ENCODE measurements around the gene RBBP7.

Gene RBBP7

DNA sequence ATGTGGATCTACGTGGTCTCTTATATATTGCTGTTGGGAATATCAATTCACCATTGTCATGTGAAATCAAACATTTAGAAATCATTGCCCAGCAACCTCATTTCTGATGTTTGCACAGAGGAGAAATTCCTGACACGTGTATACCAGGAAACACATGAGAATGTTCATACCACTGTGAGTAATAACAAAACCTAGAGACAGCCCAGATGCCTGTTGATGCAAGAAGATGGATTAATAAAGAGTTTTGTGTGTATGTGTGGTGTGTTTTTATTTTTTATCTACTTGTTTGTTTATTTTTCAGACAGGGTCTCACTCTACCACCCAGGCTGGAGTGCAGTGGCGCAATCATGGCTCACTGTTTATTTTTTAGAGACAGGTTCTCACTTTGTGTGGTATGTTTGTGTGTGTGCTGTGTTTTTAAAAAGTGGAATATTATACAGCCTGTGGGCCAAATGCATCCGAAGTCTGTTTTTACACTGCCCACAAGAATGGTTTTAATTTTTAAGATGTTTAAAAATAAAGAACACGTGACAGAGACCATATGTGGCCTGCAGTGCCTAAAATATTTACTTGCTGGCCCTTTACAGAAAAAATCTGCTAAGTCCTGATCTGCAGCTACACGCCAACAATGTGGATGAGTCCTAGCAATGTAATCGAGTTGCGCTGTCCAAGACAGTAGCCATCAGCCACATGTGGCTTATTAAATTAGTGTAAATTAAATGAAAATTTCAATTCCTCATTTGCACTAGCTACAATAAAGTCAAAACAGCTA lies 44.7 kb downstream of the RBBP7 start:
- no peak for DNase-seq (ENCODE audit: low read depth)

DNA sequence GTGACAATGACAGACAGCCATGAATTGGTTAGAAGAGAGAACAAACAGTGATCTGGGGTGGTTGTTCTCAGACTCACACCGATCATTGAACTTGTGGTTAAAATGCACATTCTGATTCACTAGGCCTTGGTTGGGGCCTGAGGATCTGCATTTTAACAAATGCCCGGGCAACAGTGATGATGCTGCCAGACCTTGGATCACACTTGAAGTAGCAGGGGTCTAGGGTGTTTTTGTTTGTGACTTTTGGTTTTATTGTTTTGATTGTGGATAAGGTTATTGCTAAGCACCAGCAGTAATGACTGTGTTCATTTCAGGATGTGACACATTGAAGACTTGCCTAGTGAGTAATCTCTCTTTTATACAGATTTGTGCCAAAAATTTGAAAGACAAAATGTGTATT lies 47.4 kb downstream of the RBBP7 start:
- no peak for DNase-seq (ENCODE audit: low read depth)

DNA sequence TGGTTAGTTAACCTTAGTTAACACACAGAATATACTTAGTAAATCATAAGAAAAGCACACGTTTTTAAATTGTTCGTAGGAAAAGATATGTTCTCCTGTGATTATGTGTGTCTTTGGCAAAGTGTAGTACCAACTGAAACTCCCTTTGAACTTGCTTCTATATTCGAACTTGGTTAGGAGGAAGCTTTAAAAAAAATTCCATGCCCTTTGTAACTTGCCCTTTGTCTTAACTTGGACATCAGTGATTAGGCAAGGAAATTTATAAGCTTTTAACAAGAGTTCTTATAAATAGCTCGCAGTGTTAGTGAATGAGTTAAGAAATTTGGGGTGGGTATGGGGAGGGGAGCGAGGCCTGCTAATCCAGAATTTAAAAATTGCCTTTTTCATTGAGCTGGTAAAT lies 50.5 kb downstream of the RBBP7 start:
- DNase-seq (ENCODE audit: low read depth), result no peak

DNA sequence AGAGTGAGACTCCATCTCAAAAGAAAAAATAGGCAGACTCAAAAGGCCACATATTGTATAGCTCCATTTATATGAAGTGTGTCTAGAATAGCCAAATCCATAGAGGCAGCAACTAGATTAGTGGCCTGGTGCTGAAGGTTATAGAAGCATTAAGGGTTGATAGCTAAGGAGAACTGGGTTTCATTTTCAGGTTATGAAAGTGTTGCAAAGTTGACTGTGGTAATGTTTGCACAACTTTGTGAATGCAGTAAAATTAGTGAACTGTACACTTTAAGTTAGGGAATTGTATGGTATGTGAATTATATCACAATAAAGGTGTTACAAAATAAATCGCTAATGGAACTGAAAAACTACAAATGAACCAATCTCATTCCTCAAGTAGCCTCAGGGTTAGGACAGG lies 55.6 kb downstream of the RBBP7 start:
- no peak for DNase-seq (ENCODE audit: low read depth)

DNA sequence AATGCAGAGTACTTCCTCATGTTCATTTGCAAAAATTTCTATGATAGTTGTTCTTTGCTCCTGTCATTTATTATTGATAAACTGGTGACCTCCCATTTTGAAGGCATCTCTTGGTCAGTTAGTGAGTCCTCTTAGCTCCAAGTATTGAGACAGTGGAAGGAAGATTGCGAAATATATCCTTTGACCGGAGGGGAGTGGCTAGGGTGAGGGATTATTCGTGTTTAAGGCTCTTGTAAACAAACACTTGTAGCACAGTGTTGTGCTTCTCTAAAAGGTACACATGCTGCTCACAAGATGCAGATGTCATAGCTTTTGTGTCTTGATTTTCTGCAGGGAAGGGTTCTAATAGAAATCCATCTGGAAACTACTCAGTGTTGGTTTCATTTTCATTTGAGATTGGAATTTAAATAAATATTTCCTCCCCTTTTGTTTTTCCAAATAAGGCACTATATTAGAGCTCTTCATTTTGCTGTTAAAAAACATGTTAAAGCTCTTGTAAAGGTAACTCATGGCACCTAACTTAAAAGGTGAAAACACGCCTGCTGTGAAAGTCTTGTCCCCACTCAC lies 62.1 kb downstream of the RBBP7 start:
- DNase-seq (ENCODE audit: low read depth), result no peak

DNA sequence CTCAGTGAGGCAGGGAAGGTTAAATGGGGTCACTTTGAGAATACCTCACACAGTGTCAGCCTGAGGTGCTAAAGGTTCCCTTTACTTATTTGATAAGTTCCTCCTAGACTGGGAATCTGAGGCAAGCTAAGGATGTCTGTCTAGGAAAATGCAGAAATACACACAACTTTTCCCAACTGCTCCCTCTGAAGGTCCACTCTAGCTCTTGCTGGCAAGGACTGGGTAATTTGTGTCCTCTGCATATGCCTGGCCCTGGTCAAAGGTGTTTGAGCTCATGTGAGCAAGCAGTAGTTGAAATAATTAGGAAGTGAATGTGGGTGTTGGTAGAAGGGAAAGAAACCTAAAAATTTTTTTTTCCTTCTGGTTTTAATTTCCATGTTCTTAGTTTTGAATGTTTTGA lies 62.6 kb downstream of the RBBP7 start:
- no peak for DNase-seq (ENCODE audit: low read depth)

DNA sequence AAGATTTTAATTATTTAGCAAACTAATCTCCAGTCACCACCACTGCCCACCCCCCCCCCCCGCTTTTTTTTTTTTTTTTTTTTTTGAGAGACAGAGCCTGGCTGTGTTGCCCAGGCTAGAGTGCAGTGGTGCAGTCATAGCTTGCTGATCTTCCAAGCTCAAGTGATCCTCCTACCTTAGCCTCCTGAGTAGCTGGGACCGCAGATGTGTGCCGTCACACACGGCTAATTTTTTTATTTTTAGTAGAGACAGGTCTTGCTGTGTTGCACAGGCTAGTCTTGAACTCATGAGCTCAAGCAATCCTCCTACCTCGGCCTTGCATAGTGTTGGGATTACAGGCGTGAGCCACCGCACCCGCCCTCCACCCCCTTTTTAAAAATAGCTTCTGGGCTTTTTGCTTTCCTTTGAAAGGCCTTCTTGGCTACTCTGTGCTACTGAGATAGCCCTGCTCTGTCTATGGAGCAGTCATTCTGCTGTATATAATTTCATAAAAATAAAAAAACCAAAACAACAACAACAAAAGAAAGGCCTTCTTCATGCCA lies 65.2 kb downstream of the RBBP7 start:
- no peak for DNase-seq (ENCODE audit: low read depth)

DNA sequence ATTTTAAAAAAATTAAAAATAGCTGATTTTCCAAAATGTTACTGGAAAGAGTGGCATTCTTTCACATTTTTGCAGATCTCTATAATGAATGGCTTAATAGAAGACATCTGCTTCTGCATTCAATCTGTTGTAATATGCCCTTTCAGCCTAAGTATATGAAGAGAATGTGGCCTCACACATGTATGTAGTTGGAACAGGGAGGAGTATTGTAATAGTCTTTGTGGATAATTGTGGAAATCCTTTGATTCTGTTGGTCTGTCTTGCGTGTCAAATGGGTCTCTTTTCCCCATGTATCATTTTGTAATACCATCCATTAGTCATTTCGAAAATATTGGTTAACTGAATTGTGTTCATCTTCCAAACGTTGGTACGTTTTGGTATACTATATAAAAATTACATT lies 72.3 kb downstream of the RBBP7 start:
- no peak for DNase-seq (ENCODE audit: low read depth)

DNA sequence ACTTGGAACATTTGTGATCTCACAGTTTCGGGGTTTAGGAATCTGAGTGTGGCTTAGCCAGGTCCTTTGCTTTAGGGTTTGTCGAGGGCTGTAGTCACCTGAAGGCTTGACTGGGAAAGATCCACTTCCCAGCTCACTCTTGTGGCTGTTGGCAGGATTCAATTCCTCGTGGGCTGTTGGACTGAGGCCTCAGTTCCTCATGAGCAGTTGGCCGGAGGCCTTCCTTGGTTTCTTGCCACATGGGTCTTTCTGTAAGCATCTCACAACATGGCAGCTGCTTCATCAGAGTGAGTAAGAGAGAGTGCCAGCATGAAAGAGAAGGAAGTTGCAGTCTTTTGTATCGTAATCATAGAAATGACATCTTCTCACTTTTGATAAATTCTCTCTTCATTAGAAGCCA lies 72.8 kb downstream of the RBBP7 start:
- DNase-seq (ENCODE audit: low read depth), result no peak

DNA sequence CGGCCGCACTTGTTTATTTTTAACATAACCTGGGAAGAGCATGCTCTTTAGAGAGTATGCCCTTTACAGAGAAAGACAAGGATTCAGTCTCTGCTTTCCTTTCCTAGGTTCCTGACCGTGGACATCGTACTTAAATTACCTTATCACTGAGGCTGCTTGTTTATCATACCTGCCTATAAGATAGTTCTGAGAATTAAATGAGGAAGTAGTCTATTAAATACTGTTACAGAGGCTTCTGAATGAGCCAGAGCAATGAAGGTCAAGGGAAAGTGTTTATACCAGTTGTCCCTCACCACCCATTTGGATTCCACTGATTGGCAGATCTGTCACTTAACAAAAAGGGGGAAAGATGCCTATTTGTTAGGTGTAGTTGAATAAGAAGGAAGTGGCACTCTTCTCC lies 73.9 kb downstream of the RBBP7 start:
- no peak for DNase-seq (ENCODE audit: low read depth)
